Neural cell (in vitro differentiated cells): Measurements from ENCODE around the gene SPATA32.

ENCODE experiments used
- CTCF ChIP-seq: fragments of 450-650 bp; IDR thresholded peaks from 2 replicates; pipeline ENCODE4 v1.5.1; 2014; ENCODE audit warnings: antibody characterized with exemption, mild to moderate bottlenecking, moderate library complexity; ENCODE audit not compliant: poor library complexity, severe bottlenecking
- EZH2 ChIP-seq: fragments of 200-600, 300-800 bp; shearing (Covaris generic), sonication (generic); IDR thresholded peaks from 2 replicates; pipeline ENCODE4 v1.6.1; 2014; ENCODE audit warnings: antibody characterized with exemption, low read length, borderline replicate concordance, mild to moderate bottlenecking; ENCODE audit not compliant: insufficient read depth, poor library complexity, severe bottlenecking
- MXI1 ChIP-seq: fragments of 450-650 bp; conservative IDR thresholded peaks from 2 replicates; pipeline ENCODE4 v1.6.1; 2014; ENCODE audit warnings: antibody characterized with exemption, mild to moderate bottlenecking; ENCODE audit not compliant: poor library complexity, severe bottlenecking
- REST ChIP-seq: IDR thresholded peaks from 2 replicates; pipeline ENCODE4 v1.6.1; 2012; ENCODE audit warnings: borderline replicate concordance
- TAF1 ChIP-seq: IDR thresholded peaks from 2 replicates; pipeline ENCODE4 v1.6.1; 2012; ENCODE audit warnings: low read depth

GRCh38 chr17:45294506-45294905 is 32.6 kb upstream of the SPATA32 start:
- TF ChIP-seq EZH2 (no peak), CTCF (no peak), TAF1 (no peak), REST (no peak), MXI1 (no peak)
